ENCODE data around the gene GPR89A. TPM values are rescaled to one million over a fixed set of nuclear protein-coding genes. Genes with fewer than 3 reads are reported as not detected.
"Not testable (repeated sequence)": the region's sequence is repeated elsewhere in the genome, so short reads cannot be mapped to it uniquely, and the experiment has no call there.

The GPR89A gene
- total and polyA plus RNA-seq, 2 donors (not counting 1 experiment from before 2014, with no cell fraction given) = 23.6 to 25.4 TPM

- Histone ChIP-seq H3K4me2 (ENCODE audit: extremely low read depth, insufficient read depth, low read length) (no peak overlapping the region), H4K20me1 (ENCODE audit: control insufficient read depth, extremely low read depth, insufficient read depth, low read length) (no peaks in the 10 kb centered on the region), H3K36me3 (ENCODE audit: control insufficient read depth, insufficient read depth, low read length) (no peaks in the 10 kb centered on the region), H3K27me3 (ENCODE audit: control insufficient read depth, insufficient read depth, low read length) (no peaks in the 10 kb centered on the region), H3K9me3 (ENCODE audit: control insufficient read depth, insufficient read depth, low read depth, low read length) (no peaks in the 10 kb centered on the region), H2AFZ (ENCODE audit: low read length) (no peak overlapping the region), H3K27ac (ENCODE audit: insufficient read depth, low read length) (no peak overlapping the region), H3K9ac (ENCODE audit: insufficient read depth, low read length) (no peak overlapping the region), H3K79me2 (ENCODE audit: control insufficient read depth, insufficient read depth, low read length) (no peaks in the 10 kb centered on the region), H3K4me1 (ENCODE audit: control insufficient read depth, extremely low read depth, insufficient read depth, low read length) (no peaks in the 10 kb centered on the region), H3K4me3 (replicated peaks in 1 of 4; ENCODE audit: control extremely low read depth in 1 of 4, insufficient read depth in 1 of 4, low read depth in 3 of 4, low read length in 4 of 4) (no peak overlapping the region)
- no peak for TF ChIP-seq EZH2 (IDR thresholded peaks at IDR 0.05; ENCODE audit: low read length, missing control alignments)
- TF ChIP-seq CTCF (conservative IDR thresholded peaks at IDR 0.05 in 1 of 2, IDR thresholded peaks at IDR 0.05 in 1 of 2; ENCODE audit: low read depth in 1 of 2, low read length in 2 of 2) = no peak
- no peak for DNase-seq (ENCODE audit: low read depth in 2 of 2)
Measured at GRCh38 chr1:145714524-145715111, 106.8 kb downstream of the GPR89A start.

- Histone ChIP-seq H3K4me3 (replicated peaks in 1 of 4; ENCODE audit: control extremely low read depth in 1 of 4, insufficient read depth in 1 of 4, low read depth in 3 of 4, low read length in 4 of 4) (no peak overlapping the region), H4K20me1 (ENCODE audit: control insufficient read depth, extremely low read depth, insufficient read depth, low read length) (no peaks in the 10 kb centered on the region), H3K4me2 (ENCODE audit: extremely low read depth, insufficient read depth, low read length) (no peak overlapping the region), H3K4me1 (ENCODE audit: control insufficient read depth, extremely low read depth, insufficient read depth, low read length) (peaks cover 10% of the 10 kb centered on the region), H3K27ac (ENCODE audit: insufficient read depth, low read length) (no peak overlapping the region), H3K9me3 (ENCODE audit: control insufficient read depth, insufficient read depth, low read depth, low read length) (no peaks in the 10 kb centered on the region), H3K36me3 (ENCODE audit: control insufficient read depth, insufficient read depth, low read length) (no peaks in the 10 kb centered on the region), H3K79me2 (ENCODE audit: control insufficient read depth, insufficient read depth, low read length) (no peaks in the 10 kb centered on the region), H2AFZ (ENCODE audit: low read length) (no peak overlapping the region), H3K9ac (ENCODE audit: insufficient read depth, low read length) (no peak overlapping the region), H3K27me3 (ENCODE audit: control insufficient read depth, insufficient read depth, low read length) (no peaks in the 10 kb centered on the region)
- DNase-seq (ENCODE audit: low read depth in 2 of 2) = no peak
- TF ChIP-seq CTCF (conservative IDR thresholded peaks at IDR 0.05 in 1 of 2, IDR thresholded peaks at IDR 0.05 in 1 of 2; ENCODE audit: low read depth in 1 of 2, low read length in 2 of 2) (no peak), EZH2 (IDR thresholded peaks at IDR 0.05; ENCODE audit: low read length, missing control alignments) (no peak)
Measured at GRCh38 chr1:145716641-145717345, 109.0 kb downstream of the GPR89A start.

GRCh38 chr1:145717833-145718232 lies 110.0 kb downstream of the GPR89A start:
- H3K27me3 ChIP-seq (ENCODE audit: control insufficient read depth, insufficient read depth, low read length) = no peaks in the 10 kb centered on the region
- H4K20me1 ChIP-seq (ENCODE audit: control insufficient read depth, extremely low read depth, insufficient read depth, low read length) = no peaks in the 10 kb centered on the region
- H3K9me3 ChIP-seq (ENCODE audit: control insufficient read depth, insufficient read depth, low read depth, low read length) = no peaks in the 10 kb centered on the region
- H3K27ac ChIP-seq (ENCODE audit: insufficient read depth, low read length) = no peak overlapping the region
- H2AFZ ChIP-seq (ENCODE audit: low read length) = no peak overlapping the region
- TF ChIP-seq CTCF (conservative IDR thresholded peaks at IDR 0.05 in 1 of 2, IDR thresholded peaks at IDR 0.05 in 1 of 2; ENCODE audit: low read depth in 1 of 2, low read length in 2 of 2) (no peak), EZH2 (IDR thresholded peaks at IDR 0.05; ENCODE audit: low read length, missing control alignments) (no peak)
- peaks cover 11% of the 10 kb centered on the region for H3K4me1 ChIP-seq (ENCODE audit: control insufficient read depth, extremely low read depth, insufficient read depth, low read length)
- H3K4me2 ChIP-seq (ENCODE audit: extremely low read depth, insufficient read depth, low read length) = no peak overlapping the region
- no peak overlapping the region for H3K9ac ChIP-seq (ENCODE audit: insufficient read depth, low read length)
- DNase-seq (ENCODE audit: low read depth in 2 of 2) = no peak
- no peaks in the 10 kb centered on the region for H3K79me2 ChIP-seq (ENCODE audit: control insufficient read depth, insufficient read depth, low read length)
- H3K4me3 ChIP-seq (replicated peaks in 1 of 4; ENCODE audit: control extremely low read depth in 1 of 4, insufficient read depth in 1 of 4, low read depth in 3 of 4, low read length in 4 of 4) = no peak overlapping the region
- no peaks in the 10 kb centered on the region for H3K36me3 ChIP-seq (ENCODE audit: control insufficient read depth, insufficient read depth, low read length)

GRCh38 chr1:145718465-145718864 lies 110.7 kb downstream of the GPR89A start:
- H3K9ac ChIP-seq (ENCODE audit: insufficient read depth, low read length); H3K4me2 ChIP-seq (ENCODE audit: extremely low read depth, insufficient read depth, low read length); H4K20me1 ChIP-seq (ENCODE audit: control insufficient read depth, extremely low read depth, insufficient read depth, low read length); H3K9me3 ChIP-seq (ENCODE audit: control insufficient read depth, insufficient read depth, low read depth, low read length); DNase-seq (ENCODE audit: low read depth in 2 of 2); H3K79me2 ChIP-seq (ENCODE audit: control insufficient read depth, insufficient read depth, low read length); H3K36me3 ChIP-seq (ENCODE audit: control insufficient read depth, insufficient read depth, low read length); H2AFZ ChIP-seq (ENCODE audit: low read length); H3K27ac ChIP-seq (ENCODE audit: insufficient read depth, low read length); H3K27me3 ChIP-seq (ENCODE audit: control insufficient read depth, insufficient read depth, low read length); H3K4me3 ChIP-seq (replicated peaks in 1 of 4; ENCODE audit: control extremely low read depth in 1 of 4, insufficient read depth in 1 of 4, low read depth in 3 of 4, low read length in 4 of 4): not testable (repeated sequence)
- H3K4me1 ChIP-seq (ENCODE audit: control insufficient read depth, extremely low read depth, insufficient read depth, low read length) = peaks cover 11% of the 10 kb centered on the region

Measured in fibroblast of lung (primary cell).